H9 (cell line): Measurements from ENCODE around the gene KRTAP10-4. TPM values are rescaled to one million over a fixed set of nuclear protein-coding genes. Genes with fewer than 3 reads are reported as not detected.

ENCODE experiments used
- DNase-seq: peaks from one replicate; pipeline ENCODE4 v3.0.0-alpha.2; 2017
- H2AFZ ChIP-seq: one replicate; pipeline ENCODE4 v1.6.1; 2013; ENCODE audit warnings: mild to moderate bottlenecking, low read length, control low read depth, moderate library complexity
- H2AK5ac ChIP-seq: 2 replicates; pipeline ENCODE4 v1.6.1; 2013; ENCODE audit warnings: low read length, control low read depth, mixed read lengths; ENCODE audit not compliant: insufficient read length
- H2BK120ac ChIP-seq: one replicate; pipeline ENCODE4 v1.6.1; 2013; ENCODE audit warnings: low read depth, mild to moderate bottlenecking, low read length, control low read depth, inconsistent platforms; ENCODE audit not compliant: poor library complexity, severe bottlenecking
- H2BK12ac ChIP-seq: 2 replicates; pipeline ENCODE4 v1.6.1; 2013; ENCODE audit warnings: low read length, control low read depth, mixed read lengths, low read depth; ENCODE audit not compliant: insufficient read length
- H2BK15ac ChIP-seq: 2 replicates; pipeline ENCODE4 v1.6.1; 2013; ENCODE audit warnings: low read depth, low read length, control low read depth
- H2BK20ac ChIP-seq: one replicate; pipeline ENCODE4 v1.6.1; 2013; ENCODE audit warnings: low read depth, mild to moderate bottlenecking, low read length, control low read depth, inconsistent platforms; ENCODE audit not compliant: poor library complexity, severe bottlenecking
- H2BK5ac ChIP-seq: 2 replicates; pipeline ENCODE4 v1.6.1; 2013; ENCODE audit warnings: low read length, control low read depth, mixed read lengths; ENCODE audit not compliant: insufficient read length
- H3K14ac ChIP-seq: 2 replicates; pipeline ENCODE4 v1.6.1; 2013; ENCODE audit warnings: low read length, control low read depth; ENCODE audit not compliant: insufficient read depth
- H3K18ac ChIP-seq: 2 replicates; pipeline ENCODE4 v1.6.1; 2013; ENCODE audit warnings: low read depth, mild to moderate bottlenecking, mixed read lengths, low read length, control low read depth; ENCODE audit not compliant: insufficient read length
- H3K23ac ChIP-seq: 2 replicates; pipeline ENCODE4 v1.6.1; 2013; ENCODE audit warnings: low read length, control low read depth, mixed read lengths, low read depth; ENCODE audit not compliant: insufficient read length
- H3K23me2 ChIP-seq: 2 replicates; pipeline ENCODE4 v1.6.1; 2013; ENCODE audit warnings: low read depth, mild to moderate bottlenecking, mixed read lengths, low read length, control low read depth; ENCODE audit not compliant: insufficient read length, poor library complexity, severe bottlenecking
- H3K27ac ChIP-seq: 2 replicates; pipeline ENCODE4 v1.5.1; 2013; ENCODE audit warnings: low read length, control low read depth, mixed read lengths, low read depth; ENCODE audit not compliant: insufficient read length
- H3K27me3 ChIP-seq: 2 replicates; pipeline ENCODE4 v1.6.1; 2013; ENCODE audit warnings: low read length, control low read depth, inconsistent platforms; ENCODE audit not compliant: insufficient read depth
- H3K4ac ChIP-seq: 2 replicates; pipeline ENCODE4 v1.6.1; 2013; ENCODE audit warnings: low read depth, mild to moderate bottlenecking, control low read depth, inconsistent platforms, low read length, moderate library complexity
- H3K4me1 ChIP-seq: 2 replicates; pipeline ENCODE4 v1.6.1; 2013; ENCODE audit warnings: low read length, control low read depth, inconsistent platforms; ENCODE audit not compliant: insufficient read depth
- H3K4me2 ChIP-seq: 2 replicates; pipeline ENCODE4 v1.6.1; 2013; ENCODE audit warnings: low read length, control low read depth, mixed read lengths; ENCODE audit not compliant: insufficient read length, insufficient read depth
- H3K56ac ChIP-seq: 2 replicates; pipeline ENCODE4 v1.6.1; 2013; ENCODE audit warnings: low read depth, mild to moderate bottlenecking, mixed read lengths, low read length, control low read depth; ENCODE audit not compliant: insufficient read length
- H3K79me1 ChIP-seq: 2 replicates; pipeline ENCODE4 v1.6.1; 2013; ENCODE audit warnings: low read depth, mild to moderate bottlenecking, moderate library complexity, low read length, control low read depth, inconsistent platforms; ENCODE audit not compliant: insufficient read depth, poor library complexity, severe bottlenecking
- H3K79me2 ChIP-seq: 2 replicates; pipeline ENCODE4 v1.6.1; 2013; ENCODE audit warnings: low read length, control low read depth, inconsistent platforms; ENCODE audit not compliant: insufficient read depth
- H3K9ac ChIP-seq: 2 replicates; pipeline ENCODE4 v1.6.1; 2013; ENCODE audit warnings: low read length, control low read depth, mixed read lengths; ENCODE audit not compliant: insufficient read length; ENCODE audit errors: extremely low read depth
- H3K9me3 ChIP-seq: one replicate; pipeline ENCODE4 v1.6.1; 2013; ENCODE audit warnings: low read depth, low read length, inconsistent platforms; ENCODE audit not compliant: control insufficient read depth
- H3T11ph ChIP-seq: one replicate; pipeline ENCODE4 v1.6.1; 2013; ENCODE audit warnings: mild to moderate bottlenecking, low read length, control low read depth, inconsistent platforms
- H4K20me1 ChIP-seq: one replicate; pipeline ENCODE4 v1.6.1; 2013; ENCODE audit not compliant: control insufficient read depth, insufficient read length, insufficient read depth
- H4K5ac ChIP-seq: 2 replicates; pipeline ENCODE4 v1.6.1; 2013; ENCODE audit warnings: low read depth, mild to moderate bottlenecking, mixed read lengths, low read length, control low read depth; ENCODE audit not compliant: insufficient read length
- H4K8ac ChIP-seq: replicated peaks from 2 replicates; pipeline ENCODE4 v1.6.1; 2013; ENCODE audit warnings: low read length, control low read depth, mixed read lengths, low read depth; ENCODE audit not compliant: insufficient read length
- H4K91ac ChIP-seq: 2 replicates; pipeline ENCODE4 v1.6.1; 2013; ENCODE audit warnings: low read depth, mild to moderate bottlenecking, moderate library complexity, mixed read lengths, low read length, control low read depth; ENCODE audit not compliant: insufficient read length
- H3K27ac Mint-ChIP-seq, 3 experiments: 2 replicates in 2 of 3; 3 replicates in 1 of 3; pipeline ENCODE4 v1.8.0; 2020 to 2021; ENCODE audit warnings: mixed read lengths in 3 of 3, mild to moderate bottlenecking in 1 of 3, moderate library complexity in 1 of 3
- H3K27me3 Mint-ChIP-seq: 2 replicates; pipeline ENCODE4 v1.8.0; 2021; ENCODE audit warnings: low read depth, mild to moderate bottlenecking, moderate library complexity, mixed read lengths
- H3K36me3 Mint-ChIP-seq, 3 experiments: 2 replicates in 2 of 3; 3 replicates in 1 of 3; pipeline ENCODE4 v1.8.0; 2020 to 2021; ENCODE audit warnings: low read depth in 3 of 3, mixed read lengths in 3 of 3; ENCODE audit not compliant: insufficient read depth in 1 of 3
- H3K4me1 Mint-ChIP-seq, 2 experiments: 2 replicates each; pipeline ENCODE4 v1.8.0; 2020; ENCODE audit warnings: mixed read lengths in 2 of 2
- H3K4me3 Mint-ChIP-seq, 2 experiments: 2 replicates in 1 of 2; 3 replicates in 1 of 2; pipeline ENCODE4 v1.8.0; 2020 to 2021; ENCODE audit warnings: mild to moderate bottlenecking in 2 of 2, mixed read lengths in 2 of 2, moderate library complexity in 1 of 2
- H3K9me3 Mint-ChIP-seq, 2 experiments: 2 replicates in 1 of 2; 3 replicates in 1 of 2; pipeline ENCODE4 v1.8.0; 2020; ENCODE audit warnings: mild to moderate bottlenecking in 2 of 2, mixed read lengths in 2 of 2, moderate library complexity in 1 of 2
- WGBS: extraction: QIAGEN DNeasy Blood & Tissue Kit; methylation state at CpG from one replicate; pipeline ENCODE4 v1.1.7; 2013; ENCODE audit warnings: missing lambda C conversion rate, low lambda C conversion rate, mixed read lengths; ENCODE audit not compliant: insufficient read length; ENCODE audit errors: extremely low coverage; 5-methylcytosine and 5-hydroxymethylcytosine counted together
- total RNA-seq: library from RNA; stranded (reverse); gene quantifications from 2 replicates; pipeline ENCODE4 v1.2.1, GENCODE V29; 2021
- TF ChIP-seq, protein P1 (sequence below): fragments of 200-600 bp; sonication (generic); conservative IDR thresholded peaks from 3 replicates; pipeline ENCODE4 v1.8.0; 2021; ENCODE audit warnings: antibody characterized with exemption, mild to moderate bottlenecking

Gene KRTAP10-4
- total RNA-seq, 1 experiment from 2014 or later: not detected

DNA sequence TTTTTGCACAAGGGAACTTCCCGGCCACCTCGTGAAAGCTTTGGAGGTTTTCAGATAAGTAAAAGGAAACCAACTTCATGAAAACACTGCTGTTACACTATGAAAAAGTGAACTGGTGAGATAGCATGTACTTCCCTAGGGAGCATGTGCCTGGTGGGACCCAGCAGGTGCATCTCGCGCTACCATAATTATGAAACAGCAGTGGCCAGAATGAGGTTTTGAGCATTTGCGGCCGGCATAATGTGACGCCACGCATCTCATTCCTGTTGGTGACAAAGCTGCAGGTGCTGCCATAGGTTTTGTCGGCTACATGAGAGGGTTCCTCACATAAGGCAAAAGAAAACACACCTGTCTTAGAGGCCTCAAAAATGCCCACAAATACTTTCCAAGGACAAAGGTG is 16.6 kb upstream of the KRTAP10-4 start:
- Histone ChIP-seq H3K4ac (no peak overlapping the region), H4K8ac (no peak overlapping the region), H3K27ac (no peak overlapping the region), H3K9ac (no peak overlapping the region), H3K79me2 (no peaks in the 10 kb centered on the region), H2AK5ac (no peak overlapping the region), H4K5ac (no peak overlapping the region), H3K79me1 (no peaks in the 10 kb centered on the region), H3K4me1 (no peaks in the 10 kb centered on the region; the same call in 1 of the 2 replicates), H2BK120ac (no peak overlapping the region), H2AFZ (no peak overlapping the region), H3K27me3 (no peaks in the 10 kb centered on the region), H3K23me2 (no peaks in the 10 kb centered on the region), H3K14ac (no peak overlapping the region), H3K9me3 (no peaks in the 10 kb centered on the region), H2BK20ac (no peak overlapping the region), H3K56ac (no peak overlapping the region), H2BK5ac (no peak overlapping the region), H4K20me1 (no peaks in the 10 kb centered on the region), H2BK12ac (no peak overlapping the region), H2BK15ac (no peak overlapping the region), H4K91ac (no peak overlapping the region), H3K18ac (no peak overlapping the region), H3K4me2 (no peak overlapping the region), H3K23ac (no peak overlapping the region), H3T11ph (no peak overlapping the region)
- no peaks in the 10 kb centered on the region; a peak in 1 of 5 replicates for H3K9me3 Mint-ChIP-seq
- no peak for DNase-seq
- TF ChIP-seq, protein P1, sequence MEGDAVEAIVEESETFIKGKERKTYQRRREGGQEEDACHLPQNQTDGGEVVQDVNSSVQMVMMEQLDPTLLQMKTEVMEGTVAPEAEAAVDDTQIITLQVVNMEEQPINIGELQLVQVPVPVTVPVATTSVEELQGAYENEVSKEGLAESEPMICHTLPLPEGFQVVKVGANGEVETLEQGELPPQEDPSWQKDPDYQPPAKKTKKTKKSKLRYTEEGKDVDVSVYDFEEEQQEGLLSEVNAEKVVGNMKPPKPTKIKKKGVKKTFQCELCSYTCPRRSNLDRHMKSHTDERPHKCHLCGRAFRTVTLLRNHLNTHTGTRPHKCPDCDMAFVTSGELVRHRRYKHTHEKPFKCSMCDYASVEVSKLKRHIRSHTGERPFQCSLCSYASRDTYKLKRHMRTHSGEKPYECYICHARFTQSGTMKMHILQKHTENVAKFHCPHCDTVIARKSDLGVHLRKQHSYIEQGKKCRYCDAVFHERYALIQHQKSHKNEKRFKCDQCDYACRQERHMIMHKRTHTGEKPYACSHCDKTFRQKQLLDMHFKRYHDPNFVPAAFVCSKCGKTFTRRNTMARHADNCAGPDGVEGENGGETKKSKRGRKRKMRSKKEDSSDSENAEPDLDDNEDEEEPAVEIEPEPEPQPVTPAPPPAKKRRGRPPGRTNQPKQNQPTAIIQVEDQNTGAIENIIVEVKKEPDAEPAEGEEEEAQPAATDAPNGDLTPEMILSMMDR: no peak
- no peak overlapping the region for H3K4me3 Mint-ChIP-seq
- peaks cover 10% of the 10 kb centered on the region for H3K27me3 Mint-ChIP-seq
- H3K36me3 Mint-ChIP-seq: no peaks in the 10 kb centered on the region
- no CpG with 5 or more reads among the region's 9 CpGs for WGBS
- H3K4me1 Mint-ChIP-seq: peaks cover 24 to 26% of the 10 kb centered on the region in 2 experiments
- no peak overlapping the region for H3K27ac Mint-ChIP-seq
